Smooth muscle cell of the brain vasculature (primary cell): ENCODE data around the gene SAP25.
"Not testable (repeated sequence)": the region's sequence is repeated elsewhere in the genome, so short reads cannot be mapped to it uniquely, and the experiment has no call there.

Experiments
- DNase-seq: peaks from one replicate; pipeline ENCODE4 v3.0.0-alpha.2; 2012; ENCODE audit warnings: low read depth, low spot score

SAP25 gene

GRCh38 chr7:100535982-100536381 lies 37.7 kb downstream of the SAP25 start:
- not testable (repeated sequence) for DNase-seq

GRCh38 chr7:100532165-100533022 lies 41.3 kb downstream of the SAP25 start:
- DNase-seq: no peak

- DNase-seq: not testable (repeated sequence)
Measured at GRCh38 chr7:100528108-100528866, 45.4 kb downstream of the SAP25 start.

- DNase-seq: not testable (repeated sequence)
Measured at GRCh38 chr7:100523192-100523591, 50.5 kb downstream of the SAP25 start.
